Mononuclear cell (primary cell): ENCODE data around the gene FGFRL1. TPM values are rescaled to one million over a fixed set of nuclear protein-coding genes. Genes with fewer than 3 reads are reported as not detected.

Experiments used
- H3K27me3 ChIP-seq: 2 replicates; pipeline ENCODE4 v1.6.0; 2011; ENCODE audit warnings: low read length, control low read depth; ENCODE audit not compliant: insufficient read depth
- H3K4me1 ChIP-seq: 2 replicates; pipeline ENCODE4 v1.5.1; 2011; ENCODE audit warnings: mild to moderate bottlenecking, low read length, control low read depth; ENCODE audit not compliant: insufficient read depth
- H3K4me3 ChIP-seq: 2 replicates; pipeline ENCODE4 v1.5.1; 2011; ENCODE audit warnings: mild to moderate bottlenecking, low read length, moderate library complexity
- H3K9me3 ChIP-seq: 2 replicates; pipeline ENCODE4 v1.5.1; 2011; ENCODE audit warnings: low read depth, mild to moderate bottlenecking, control low read depth, low read length
- total RNA-seq: library from RNA; depleted of rRNA; stranded (reverse); fragments of >200 nt; gene quantifications from one replicate; pipeline ENCODE4 v1.2.3, GENCODE V29; 2012

Gene FGFRL1
- total RNA-seq, 1 donor: 5.8 TPM

- Histone ChIP-seq H3K27me3 (peaks cover 4% of the 10 kb centered on the region), H3K4me3 (no peak overlapping the region), H3K9me3 (no peaks in the 10 kb centered on the region), H3K4me1 (peaks cover 4% of the 10 kb centered on the region)
These were observed 49.2 kb downstream of the FGFRL1 start for GRCh38 chr4:1060621-1061020.

- no peak overlapping the region for H3K4me3 ChIP-seq
- H3K4me1 ChIP-seq: peaks cover 2% of the 10 kb centered on the region
- no peaks in the 10 kb centered on the region for H3K9me3 ChIP-seq
- peaks cover 6% of the 10 kb centered on the region for H3K27me3 ChIP-seq
These were observed 49.8 kb downstream of the FGFRL1 start for GRCh38 chr4:1061056-1061700.

GRCh38 chr4:1061760-1062159 is 50.3 kb downstream of the FGFRL1 start:
- Histone ChIP-seq H3K4me1 (no peaks in the 10 kb centered on the region), H3K4me3 (no peak overlapping the region), H3K9me3 (no peaks in the 10 kb centered on the region), H3K27me3 (peaks cover 10% of the 10 kb centered on the region)

- H3K4me1 ChIP-seq: no peaks in the 10 kb centered on the region
- H3K27me3 ChIP-seq: peaks cover 12% of the 10 kb centered on the region
- H3K9me3 ChIP-seq: no peaks in the 10 kb centered on the region
These were observed 51.0 kb downstream of the FGFRL1 start for GRCh38 chr4:1062419-1062818.

GRCh38 chr4:1065732-1066131 is 54.3 kb downstream of the FGFRL1 start:
- Histone ChIP-seq H3K27me3 (peaks cover 12% of the 10 kb centered on the region), H3K9me3 (no peaks in the 10 kb centered on the region), H3K4me3 (no peak overlapping the region), H3K4me1 (no peaks in the 10 kb centered on the region)

More at GRCh38 chr4:1062419-1062818, 51.0 kb downstream of the FGFRL1 start:
- no peak overlapping the region for H3K4me3 ChIP-seq

GRCh38 chr4:1069394-1069793 is 58.0 kb downstream of the FGFRL1 start:
- H3K4me1 ChIP-seq: no peaks in the 10 kb centered on the region
- H3K9me3 ChIP-seq: no peaks in the 10 kb centered on the region
- peaks cover 7% of the 10 kb centered on the region for H3K27me3 ChIP-seq
- no peak overlapping the region for H3K4me3 ChIP-seq

GRCh38 chr4:1072830-1073446 is 61.5 kb downstream of the FGFRL1 start:
- no peaks in the 10 kb centered on the region for H3K4me1 ChIP-seq
- H3K4me3 ChIP-seq: no peak overlapping the region
- no peaks in the 10 kb centered on the region for H3K9me3 ChIP-seq
- no peaks in the 10 kb centered on the region for H3K27me3 ChIP-seq

- no peak overlapping the region for H3K4me3 ChIP-seq
- H3K9me3 ChIP-seq: no peaks in the 10 kb centered on the region
- no peaks in the 10 kb centered on the region for H3K27me3 ChIP-seq
- H3K4me1 ChIP-seq: no peaks in the 10 kb centered on the region
These were observed 62.7 kb downstream of the FGFRL1 start for GRCh38 chr4:1074077-1074476.

- H3K9me3 ChIP-seq: no peaks in the 10 kb centered on the region
- no peak overlapping the region for H3K4me3 ChIP-seq
- no peaks in the 10 kb centered on the region for H3K27me3 ChIP-seq
- no peaks in the 10 kb centered on the region for H3K4me1 ChIP-seq
These were observed 63.8 kb downstream of the FGFRL1 start for GRCh38 chr4:1075225-1075624.

GRCh38 chr4:1075809-1076699 is 64.6 kb downstream of the FGFRL1 start:
- Histone ChIP-seq H3K4me1 (peaks cover 2% of the 10 kb centered on the region), H3K27me3 (no peaks in the 10 kb centered on the region), H3K4me3 (no peak overlapping the region), H3K9me3 (no peaks in the 10 kb centered on the region)

Other genes with a start within 250 kb of the FGFRL1 start
- 0.10 TPM for gene CPLX1, start 185.5 kb upstream of the FGFRL1 start, total RNA-seq
- gene GAK, start 79.3 kb upstream of the FGFRL1 start, total RNA-seq: 62.2 TPM
- 15.4 TPM for gene TMEM175, start 79.2 kb upstream of the FGFRL1 start, total RNA-seq
- 10.8 TPM for gene DGKQ, start 38.1 kb upstream of the FGFRL1 start, total RNA-seq
- gene IDUA, start 24.6 kb upstream of the FGFRL1 start, total RNA-seq: 8.5 TPM
- gene SLC26A1, start 18.2 kb upstream of the FGFRL1 start, total RNA-seq: 0.10 TPM
- 3.1 TPM for gene RNF212, start 101.9 kb downstream of the FGFRL1 start, total RNA-seq
- 25.5 TPM for gene SPON2, start 161.0 kb downstream of the FGFRL1 start, total RNA-seq
- gene CTBP1, start 237.5 kb downstream of the FGFRL1 start, total RNA-seq: 125 TPM